GM19099 (cell line): ENCODE measurements around the gene CCDC142.

Experiments used
- POLR2A ChIP-seq: IDR thresholded peaks from 3 replicates; pipeline ENCODE4 v1.6.1; 2011; ENCODE audit warnings: low read depth; ENCODE audit not compliant: insufficient read length; ENCODE audit errors: extremely low read depth

Gene CCDC142

GRCh38 chr2:74447230-74447999, 35.4 kb downstream of the CCDC142 start:
- no peak for TF ChIP-seq POLR2A

- no peak for TF ChIP-seq POLR2A
These were observed 38.1 kb downstream of the CCDC142 start for GRCh38 chr2:74444498-74445318.

GRCh38 chr2:74441690-74442482, 40.9 kb downstream of the CCDC142 start, which contains the start of gene RTKN:
TSS of gene RTKN (minus strand) at chr2:74441937. CDS start at chr2:74441816, 121 bp downstream.
- peak; percentile 52 for TF ChIP-seq POLR2A

- TF ChIP-seq POLR2A = no peak
These were observed 41.6 kb downstream of the CCDC142 start for GRCh38 chr2:74441170-74441689.

GRCh38 chr2:74440378-74441169, 42.2 kb downstream of the CCDC142 start:
- peak; percentile 62 for TF ChIP-seq POLR2A

GRCh38 chr2:74439803-74440377, 42.9 kb downstream of the CCDC142 start:
- no peak for TF ChIP-seq POLR2A

- no peak for TF ChIP-seq POLR2A
These were observed 43.4 kb downstream of the CCDC142 start for GRCh38 chr2:74439373-74439772.

GRCh38 chr2:74438248-74438647, 44.5 kb downstream of the CCDC142 start:
- no peak for TF ChIP-seq POLR2A

- TF ChIP-seq POLR2A = peak; percentile 31
These were observed 45.7 kb downstream of the CCDC142 start for GRCh38 chr2:74436848-74437695.

- TF ChIP-seq POLR2A = no peak
These were observed 46.5 kb downstream of the CCDC142 start for GRCh38 chr2:74436111-74436805.

- TF ChIP-seq POLR2A = no peak
These were observed 52.3 kb downstream of the CCDC142 start for GRCh38 chr2:74430502-74430901.
